ENCODE results near the gene OCIAD2.

DNA sequence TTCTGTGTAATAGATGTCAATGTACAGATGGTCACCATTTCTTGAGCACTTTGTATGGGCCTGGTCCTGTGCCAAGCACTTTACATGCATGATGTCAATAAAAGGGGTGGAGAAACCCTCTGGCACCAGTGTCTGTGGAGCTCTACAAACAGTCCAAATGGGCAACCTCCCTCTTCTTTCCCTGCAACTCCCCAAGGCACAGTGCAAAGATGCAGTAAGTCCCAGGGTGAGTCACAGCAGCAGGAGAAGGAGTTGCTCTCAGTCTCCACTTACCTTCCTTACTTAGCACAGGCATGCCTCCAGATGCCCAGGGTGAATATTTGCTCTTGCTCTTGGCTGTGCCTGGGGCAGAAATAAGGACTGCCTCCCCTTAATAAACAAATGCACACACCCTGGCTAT, 4.3 kb downstream of the OCIAD2 start:
- TF ChIP-seq, protein P1, sequence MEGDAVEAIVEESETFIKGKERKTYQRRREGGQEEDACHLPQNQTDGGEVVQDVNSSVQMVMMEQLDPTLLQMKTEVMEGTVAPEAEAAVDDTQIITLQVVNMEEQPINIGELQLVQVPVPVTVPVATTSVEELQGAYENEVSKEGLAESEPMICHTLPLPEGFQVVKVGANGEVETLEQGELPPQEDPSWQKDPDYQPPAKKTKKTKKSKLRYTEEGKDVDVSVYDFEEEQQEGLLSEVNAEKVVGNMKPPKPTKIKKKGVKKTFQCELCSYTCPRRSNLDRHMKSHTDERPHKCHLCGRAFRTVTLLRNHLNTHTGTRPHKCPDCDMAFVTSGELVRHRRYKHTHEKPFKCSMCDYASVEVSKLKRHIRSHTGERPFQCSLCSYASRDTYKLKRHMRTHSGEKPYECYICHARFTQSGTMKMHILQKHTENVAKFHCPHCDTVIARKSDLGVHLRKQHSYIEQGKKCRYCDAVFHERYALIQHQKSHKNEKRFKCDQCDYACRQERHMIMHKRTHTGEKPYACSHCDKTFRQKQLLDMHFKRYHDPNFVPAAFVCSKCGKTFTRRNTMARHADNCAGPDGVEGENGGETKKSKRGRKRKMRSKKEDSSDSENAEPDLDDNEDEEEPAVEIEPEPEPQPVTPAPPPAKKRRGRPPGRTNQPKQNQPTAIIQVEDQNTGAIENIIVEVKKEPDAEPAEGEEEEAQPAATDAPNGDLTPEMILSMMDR (IDR thresholded peaks at IDR 0.05; ENCODE audit: low read depth, low read length, missing input control) = no peak
- no peak for TF ChIP-seq YY1 (IDR thresholded peaks at IDR 0.05)
- TF ChIP-seq FOXA1 (IDR thresholded peaks at IDR 0.05) = no peak
- TF ChIP-seq HNF4A (conservative IDR thresholded peaks at IDR 0.05) = no peak
